HG02840 (cell line): ENCODE measurements around the gene FBXL14.

ENCODE experiments used
- ATAC-seq: cut with Tn5 transposase; IDR thresholded peaks from one replicate; pipeline ENCODE4 v1.9.1; 2021; ENCODE audit warnings: mild to moderate bottlenecking, moderate library complexity, moderate number of reproducible peaks; ENCODE audit not compliant: unreplicated experiment, low FRiP score

FBXL14 gene

GRCh38 chr12:1594261-1595025, at the start of gene FBXL14:
TSS of gene FBXL14 (minus strand) at chr12:1594581. CDS start at chr12:1594066, 515 bp downstream.
- peak; percentile 53 for ATAC-seq

GRCh38 chr12:1643905-1644533, 49.6 kb upstream of the FBXL14 start:
- ATAC-seq, result no peak

- no peak for ATAC-seq
Measured at GRCh38 chr12:1643043-1643442, 48.7 kb upstream of the FBXL14 start.

- ATAC-seq, result no peak
Measured at GRCh38 chr12:1642513-1642912, 48.1 kb upstream of the FBXL14 start.

- no peak for ATAC-seq
Measured at GRCh38 chr12:1640328-1641234, 46.2 kb upstream of the FBXL14 start.

GRCh38 chr12:1639538-1639937, 45.2 kb upstream of the FBXL14 start:
- no peak for ATAC-seq

GRCh38 chr12:1638203-1638602, 43.8 kb upstream of the FBXL14 start:
- ATAC-seq, result no peak

GRCh38 chr12:1635301-1636095, 41.1 kb upstream of the FBXL14 start:
- no peak for ATAC-seq

GRCh38 chr12:1634590-1635191, 40.3 kb upstream of the FBXL14 start:
- no peak for ATAC-seq

GRCh38 chr12:1634149-1634548, 39.8 kb upstream of the FBXL14 start:
- no peak for ATAC-seq

- ATAC-seq, result no peak
Measured at GRCh38 chr12:1633459-1633858, 39.1 kb upstream of the FBXL14 start.

GRCh38 chr12:1632702-1633101, 38.3 kb upstream of the FBXL14 start:
- no peak for ATAC-seq

GRCh38 chr12:1630827-1631591, 36.6 kb upstream of the FBXL14 start:
- no peak for ATAC-seq

GRCh38 chr12:1630133-1630826, 35.9 kb upstream of the FBXL14 start:
- no peak for ATAC-seq

GRCh38 chr12:1629338-1630132, 35.2 kb upstream of the FBXL14 start:
- no peak for ATAC-seq

- ATAC-seq, result no peak
Measured at GRCh38 chr12:1628666-1629337, 34.4 kb upstream of the FBXL14 start, which contains the start of gene WNT5B. TSS of gene WNT5B (plus strand) at chr12:1629231. CDS start at chr12:1631355, 2,124 bp downstream.

- ATAC-seq, result no peak
Measured at GRCh38 chr12:1622406-1622805, 28.0 kb upstream of the FBXL14 start.
